Endothelial cell of umbilical vein (primary cell): ENCODE results near the gene OTUB1. TPM values are rescaled to one million over a fixed set of nuclear protein-coding genes. Genes with fewer than 3 reads are reported as not detected.

Source experiments
- BruUV-seq: library from RNA; stranded (reverse); fragments of 400-500 nt; replicated peaks from 2 replicates; lab custom pipeline; 2021; lab: Mats Ljungman, UMichigan
- CTCF ChIA-PET: fragments of 300-600, 350-600 bp; sonication (Branson Sonifier 250); formaldehyde crosslinking; loops from one replicate; lab custom pipeline; 2021; ENCODE audit warnings: antibody characterized with exemption, inconsistent platforms; lab: Charles Lee
- POLR2A ChIA-PET: fragments of 300-600, 350-600 bp; sonication (Branson Sonifier 250); formaldehyde crosslinking; loops from one replicate; lab custom pipeline; 2021; ENCODE audit warnings: antibody characterized with exemption, inconsistent platforms; lab: Charles Lee
- DNase-seq: peaks from one replicate; pipeline ENCODE4 v3.0.0-alpha.2; 2011; ENCODE audit warnings: low read depth, low spot score
- FAIRE-seq: peaks from 2 replicates; lab custom pipeline; 2011; peaks lifted over from hg19 to GRCh38; lab: Jason Lieb, UNC
- H2AFZ ChIP-seq: 2 replicates; pipeline ENCODE4 v1.6.0; 2012; ENCODE audit warnings: low read depth, low read length, control low read depth, inconsistent platforms
- H3K27ac ChIP-seq: 2 replicates; pipeline ENCODE4 v1.5.1; 2011; ENCODE audit warnings: low read depth, mild to moderate bottlenecking, control low read depth, low read length, moderate library complexity; ENCODE audit not compliant: insufficient read depth
- H3K27me3 ChIP-seq, 2 experiments: 2 replicates each; pipeline versions ENCODE4 v1.6.0 to v1.6.1; 2011; ENCODE audit warnings: low read length in 2 of 2, mixed read lengths in 1 of 2; ENCODE audit not compliant: control insufficient read depth in 2 of 2, insufficient read depth in 2 of 2
- H3K36me3 ChIP-seq, 2 experiments: 2 replicates in 1 of 2; 3 replicates in 1 of 2; pipeline ENCODE4 v1.5.1; 2011; ENCODE audit warnings: low read length in 2 of 2, mild to moderate bottlenecking in 1 of 2, moderate library complexity in 1 of 2; ENCODE audit not compliant: control insufficient read depth in 2 of 2, insufficient read depth in 2 of 2; ENCODE audit errors: extremely low read depth in 1 of 2
- H3K4me1 ChIP-seq: 3 replicates; pipeline ENCODE4 v1.5.1; 2011; ENCODE audit warnings: mild to moderate bottlenecking, low read length; ENCODE audit not compliant: control insufficient read depth, insufficient read depth; ENCODE audit errors: extremely low read depth
- H3K4me2 ChIP-seq: 2 replicates; pipeline ENCODE4 v1.6.1; 2011; ENCODE audit warnings: low read length, control low read depth, mixed read lengths; ENCODE audit not compliant: insufficient read depth
- H3K4me3 ChIP-seq, 3 experiments: fragments of 200-600 bp in 1 of 3; sonication (generic), shearing (Covaris generic) in 1 of 3; replicated peaks in 1 of 3; 2 replicates each; pipeline ENCODE4 v1.5.1; 2011 to 2016; ENCODE audit warnings: control low read depth in 3 of 3, low read length in 3 of 3, mild to moderate bottlenecking in 2 of 3, inconsistent platforms in 1 of 3, low read depth in 1 of 3, moderate library complexity in 1 of 3; ENCODE audit not compliant: insufficient read depth in 1 of 3
- H3K79me2 ChIP-seq: 2 replicates; pipeline ENCODE4 v1.6.0; 2012; ENCODE audit warnings: low read length, inconsistent platforms; ENCODE audit not compliant: control insufficient read depth, insufficient read depth
- H3K9ac ChIP-seq: replicated peaks from 2 replicates; pipeline ENCODE3; 2011; ENCODE audit warnings: low read length, control low read depth; ENCODE audit not compliant: insufficient read depth; ENCODE audit errors: extremely low read depth
- H3K9me1 ChIP-seq: replicated peaks from 3 replicates; pipeline ENCODE4 v1.6.0; 2011; ENCODE audit warnings: mild to moderate bottlenecking, low read length; ENCODE audit not compliant: control insufficient read depth, insufficient read depth; ENCODE audit errors: extremely low read depth
- H3K9me3 ChIP-seq: replicated peaks from 2 replicates; pipeline ENCODE4 v1.5.1; 2012; ENCODE audit warnings: low read length, inconsistent platforms; ENCODE audit not compliant: control insufficient read depth, insufficient read depth
- H4K20me1 ChIP-seq: replicated peaks from 2 replicates; pipeline ENCODE3; 2011; ENCODE audit warnings: mild to moderate bottlenecking, low read length; ENCODE audit not compliant: control insufficient read depth, insufficient read depth; ENCODE audit errors: extremely low read depth
- CTCF ChIP-seq, 2 donors: IDR thresholded peaks; 1 replicate in 1 of 2; 2 replicates in 1 of 2; pipeline ENCODE4 v1.5.1; 2011; ENCODE audit warnings: low read length in 2 of 2, mild to moderate bottlenecking in 2 of 2, moderate library complexity in 2 of 2, control low read depth in 1 of 2, inconsistent platforms in 1 of 2, low read depth in 1 of 2; ENCODE audit not compliant: insufficient read depth in 1 of 2; ENCODE audit errors: extremely low read depth in 1 of 2
- EZH2 ChIP-seq: IDR thresholded peaks from 2 replicates; pipeline ENCODE4 v1.6.1; 2012; ENCODE audit warnings: borderline replicate concordance, low read depth, mild to moderate bottlenecking, moderate library complexity, low read length, inconsistent platforms; ENCODE audit not compliant: severe bottlenecking
- GATA2 ChIP-seq: IDR thresholded peaks from 2 replicates; pipeline ENCODE4 v1.7.0; 2011; ENCODE audit warnings: low read depth, mild to moderate bottlenecking, moderate library complexity, mixed read lengths, low read length; ENCODE audit not compliant: insufficient read length, insufficient read depth
- JUN ChIP-seq: IDR thresholded peaks from 2 replicates; pipeline ENCODE4 v1.6.1; 2011; ENCODE audit warnings: borderline replicate concordance, low read depth; ENCODE audit not compliant: insufficient read length, insufficient read depth
- MAX ChIP-seq: IDR thresholded peaks from 2 replicates; pipeline ENCODE4 v1.6.1; 2011; ENCODE audit not compliant: insufficient read depth, insufficient read length
- MYC ChIP-seq: IDR thresholded peaks from one replicate; pipeline ENCODE4 v1.6.1; 2011; ENCODE audit warnings: mild to moderate bottlenecking, low read depth, low read length
- POLR2A ChIP-seq: IDR thresholded peaks from 2 replicates; pipeline ENCODE4 v1.6.1; 2012; ENCODE audit warnings: low read depth, mild to moderate bottlenecking, control low read depth, low read length
- POLR2AphosphoS5 ChIP-seq: IDR thresholded peaks from 2 replicates; pipeline ENCODE4 v1.6.1; 2012; ENCODE audit warnings: low read depth, mild to moderate bottlenecking, control low read depth, low read length, moderate library complexity; ENCODE audit not compliant: insufficient read depth
- dilution Hi-C: fragments of 300-500 bp; cut with MboI; formaldehyde crosslinking; loops from one replicate; pipeline ENCODE4 v1.15.0; 2019; ENCODE audit warnings: low sequenced_read_pairs; ENCODE audit not compliant: extremely low pct_ligation_motif_present
- intact Hi-C: fragments of 100-400 bp; cut with micrococcal nuclease; formaldehyde crosslinking; loops from one replicate; pipeline ENCODE4 v1.10.0; 2022
- polyA plus RNA-seq, 4 experiments: library from polyadenylated mRNA; depleted of rRNA in 3 of 4; stranded (reverse) in 3 of 4; unstranded in 1 of 4; fragments of >200 nt; gene quantifications; 2 replicates each; pipeline versions ENCODE4 v1.2.1 to v1.2.3, GENCODE V29; 2011 to 2012; ENCODE audit warnings: missing spikeins in 1 of 4
- total RNA-seq: library from RNA; stranded (reverse); gene quantifications from 2 replicates; pipeline ENCODE4 v1.2.3, GENCODE V29; 2021

The OTUB1 gene
- total and polyA plus RNA-seq, 2 donors (not counting 3 experiments of a cell fraction or from before 2014, with no cell fraction given): 81.9 to 256 TPM

- Histone ChIP-seq H3K9me1 (no peaks in the 10 kb centered on the region), H3K27ac (no peak overlapping the region), H3K79me2 (peaks cover 19% of the 10 kb centered on the region), H3K27me3 (no peaks in the 10 kb centered on the region), H2AFZ (no peak overlapping the region), H3K4me3 (no peak overlapping the region), H3K36me3 (peaks cover 2 to 11% of the 10 kb centered on the region in 2 experiments), H3K9me3 (no peaks in the 10 kb centered on the region), H3K4me2 (no peak overlapping the region), H3K4me1 (no peaks in the 10 kb centered on the region), H3K9ac (no peak overlapping the region), H4K20me1 (no peaks in the 10 kb centered on the region)
- ChIA-PET CTCF (interaction anchor here (0.7 to 6.9 kb wide), 17 partner anchors 10 to 306 kb away, joined by 3 to 264 read pairs (median 9); partner anchors contain the start of genes MARK2, RCOR2 and ZFTA), POLR2A (no interaction called here)
- no peak for TF ChIP-seq POLR2AphosphoS5
- no peak for TF ChIP-seq EZH2
- TF ChIP-seq POLR2A: no peak
- TF ChIP-seq MAX: no peak
- TF ChIP-seq JUN: no peak
- TF ChIP-seq GATA2: no peak
- TF ChIP-seq MYC: no peak
- no peak for TF ChIP-seq CTCF (IDR thresholded peaks at IDR 0.05; ENCODE audit: extremely low read depth in 1 of 2, insufficient read depth in 1 of 2, low read depth in 1 of 2, low read length in 2 of 2)
- dilution Hi-C loops (no loop called here), intact Hi-C loops (no loop called here)
- FAIRE-seq (no peak), DNase-seq (no peak)
- BruUV-seq: no TSS peak
Measured at GRCh38 chr11:63944987-63945386, 41.3 kb upstream of the OTUB1 start.
